ENCODE measurements around the gene BTNL9.

GRCh38 chr5:181107699-181108098 lies 67.6 kb downstream of the BTNL9 start:
- no peak for TF ChIP-seq CTCF (IDR thresholded peaks at IDR 0.05; ENCODE audit: poor library complexity)
- TF ChIP-seq EZH2 (IDR thresholded peaks at IDR 0.05; ENCODE audit: borderline replicate concordance), result no peak

Measured in hepatocyte (in vitro differentiated cells).